ENCODE data around the gene B4GALT5. TPM values are rescaled to one million over a fixed set of nuclear protein-coding genes. Genes with fewer than 3 reads are reported as not detected.

The B4GALT5 gene
- total RNA-seq, 4 donors from 2014 or later = 4.2 to 10.3 (median 7.1) TPM

GRCh38 chr20:49647550-49647949, 66.1 kb downstream of the B4GALT5 start:
- intact Hi-C loops (cut with DNase I; ENCODE audit: low total_unique reads) = no loop called here
- no peak overlapping the region for H3K4me3 ChIP-seq (ENCODE audit: low read depth, poor library complexity, severe bottlenecking)
- DNase-seq (ENCODE audit: low spot score in 2 of 2) = no peak
- WGBS, 2 donors = 91 to 92% methylated on average over 6 of the region's 6 CpGs
- TF ChIP-seq POLR2A (IDR thresholded peaks at IDR 0.05) (no peak), CTCF (IDR thresholded peaks at IDR 0.05) (no peak)

- no peak overlapping the region for H3K4me3 ChIP-seq (ENCODE audit: low read depth, poor library complexity, severe bottlenecking)
- DNase-seq (ENCODE audit: low spot score in 2 of 2) = no peak
- TF ChIP-seq POLR2A (IDR thresholded peaks at IDR 0.05) (no peak), CTCF (IDR thresholded peaks at IDR 0.05) (no peak)
- WGBS, 2 donors = 88 to 95% methylated on average over 2 of the region's 2 CpGs
- intact Hi-C loops (cut with DNase I; ENCODE audit: low total_unique reads) = no loop called here
Measured at GRCh38 chr20:49646528-49646927, 67.2 kb downstream of the B4GALT5 start.

GRCh38 chr20:49646126-49646525, 67.6 kb downstream of the B4GALT5 start:
- no peak for DNase-seq (ENCODE audit: low spot score in 2 of 2)
- WGBS, 2 donors = 94 to 96% methylated on average over 3 of the region's 3 CpGs
- no peak for TF ChIP-seq POLR2A (IDR thresholded peaks at IDR 0.05)
- no peak for TF ChIP-seq CTCF (IDR thresholded peaks at IDR 0.05)
- intact Hi-C loops (cut with DNase I; ENCODE audit: low total_unique reads) = no loop called here
- H3K4me3 ChIP-seq (ENCODE audit: low read depth, poor library complexity, severe bottlenecking) = no peak overlapping the region

GRCh38 chr20:49644980-49645565, 68.6 kb downstream of the B4GALT5 start:
- no peak for DNase-seq (ENCODE audit: low spot score in 2 of 2)
- TF ChIP-seq CTCF (IDR thresholded peaks at IDR 0.05) (no peak), POLR2A (IDR thresholded peaks at IDR 0.05) (no peak)
- intact Hi-C loops (cut with DNase I; ENCODE audit: low total_unique reads) = no loop called here
- no peak overlapping the region for H3K4me3 ChIP-seq (ENCODE audit: low read depth, poor library complexity, severe bottlenecking)
- WGBS, 2 donors = 90 to 91% methylated on average over 5 of the region's 5 CpGs

- DNase-seq (ENCODE audit: low spot score in 2 of 2) = no peak
- intact Hi-C loops (cut with DNase I; ENCODE audit: low total_unique reads) = no loop called here
- no peak overlapping the region for H3K4me3 ChIP-seq (ENCODE audit: low read depth, poor library complexity, severe bottlenecking)
- WGBS, 2 donors = 69 to 79% methylated on average over 4 of the region's 4 CpGs
- TF ChIP-seq CTCF (IDR thresholded peaks at IDR 0.05) (no peak), POLR2A (IDR thresholded peaks at IDR 0.05) (no peak)
Measured at GRCh38 chr20:49642816-49643215, 70.9 kb downstream of the B4GALT5 start.

Measured in lower leg skin (tissue), 4 donors.